Measurements from ENCODE around the gene SYT8. TPM values are rescaled to one million over a fixed set of nuclear protein-coding genes. Genes with fewer than 3 reads are reported as not detected.

Gene SYT8
- total and polyA plus RNA-seq, 2 experiments from 2014 or later = not detected

DNA sequence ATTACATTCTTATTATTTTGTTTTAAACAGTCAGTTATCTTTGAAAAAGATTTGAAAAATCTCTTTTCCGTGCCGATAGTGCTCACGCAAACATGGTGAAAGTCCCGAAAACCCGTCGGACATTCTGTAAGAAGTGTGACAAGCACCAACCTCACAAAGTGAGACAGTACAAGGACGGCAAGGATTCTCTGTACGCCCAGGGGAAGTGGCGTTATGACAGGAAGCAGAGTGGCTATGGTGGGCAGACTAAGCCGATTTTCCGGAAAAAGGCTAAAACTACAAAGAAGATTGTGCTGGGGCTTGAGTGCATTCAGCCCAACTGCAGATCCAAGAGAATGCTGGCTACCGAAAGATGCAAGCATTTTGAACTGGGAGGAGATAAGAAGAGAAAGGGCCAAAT, 42.3 kb upstream of the SYT8 start:
- no peak for DNase-seq (ENCODE audit: low spot score)
- no peaks in the 10 kb centered on the region for H3K36me3 Mint-ChIP-seq (ENCODE audit: low read depth)
- no peaks in the 10 kb centered on the region for H3F3A ChIP-seq (replicated peaks; ENCODE audit: low read depth)
- no peaks in the 10 kb centered on the region for H3K36me3 ChIP-seq (ENCODE audit: insufficient read depth)
- TF ChIP-seq, protein P1, sequence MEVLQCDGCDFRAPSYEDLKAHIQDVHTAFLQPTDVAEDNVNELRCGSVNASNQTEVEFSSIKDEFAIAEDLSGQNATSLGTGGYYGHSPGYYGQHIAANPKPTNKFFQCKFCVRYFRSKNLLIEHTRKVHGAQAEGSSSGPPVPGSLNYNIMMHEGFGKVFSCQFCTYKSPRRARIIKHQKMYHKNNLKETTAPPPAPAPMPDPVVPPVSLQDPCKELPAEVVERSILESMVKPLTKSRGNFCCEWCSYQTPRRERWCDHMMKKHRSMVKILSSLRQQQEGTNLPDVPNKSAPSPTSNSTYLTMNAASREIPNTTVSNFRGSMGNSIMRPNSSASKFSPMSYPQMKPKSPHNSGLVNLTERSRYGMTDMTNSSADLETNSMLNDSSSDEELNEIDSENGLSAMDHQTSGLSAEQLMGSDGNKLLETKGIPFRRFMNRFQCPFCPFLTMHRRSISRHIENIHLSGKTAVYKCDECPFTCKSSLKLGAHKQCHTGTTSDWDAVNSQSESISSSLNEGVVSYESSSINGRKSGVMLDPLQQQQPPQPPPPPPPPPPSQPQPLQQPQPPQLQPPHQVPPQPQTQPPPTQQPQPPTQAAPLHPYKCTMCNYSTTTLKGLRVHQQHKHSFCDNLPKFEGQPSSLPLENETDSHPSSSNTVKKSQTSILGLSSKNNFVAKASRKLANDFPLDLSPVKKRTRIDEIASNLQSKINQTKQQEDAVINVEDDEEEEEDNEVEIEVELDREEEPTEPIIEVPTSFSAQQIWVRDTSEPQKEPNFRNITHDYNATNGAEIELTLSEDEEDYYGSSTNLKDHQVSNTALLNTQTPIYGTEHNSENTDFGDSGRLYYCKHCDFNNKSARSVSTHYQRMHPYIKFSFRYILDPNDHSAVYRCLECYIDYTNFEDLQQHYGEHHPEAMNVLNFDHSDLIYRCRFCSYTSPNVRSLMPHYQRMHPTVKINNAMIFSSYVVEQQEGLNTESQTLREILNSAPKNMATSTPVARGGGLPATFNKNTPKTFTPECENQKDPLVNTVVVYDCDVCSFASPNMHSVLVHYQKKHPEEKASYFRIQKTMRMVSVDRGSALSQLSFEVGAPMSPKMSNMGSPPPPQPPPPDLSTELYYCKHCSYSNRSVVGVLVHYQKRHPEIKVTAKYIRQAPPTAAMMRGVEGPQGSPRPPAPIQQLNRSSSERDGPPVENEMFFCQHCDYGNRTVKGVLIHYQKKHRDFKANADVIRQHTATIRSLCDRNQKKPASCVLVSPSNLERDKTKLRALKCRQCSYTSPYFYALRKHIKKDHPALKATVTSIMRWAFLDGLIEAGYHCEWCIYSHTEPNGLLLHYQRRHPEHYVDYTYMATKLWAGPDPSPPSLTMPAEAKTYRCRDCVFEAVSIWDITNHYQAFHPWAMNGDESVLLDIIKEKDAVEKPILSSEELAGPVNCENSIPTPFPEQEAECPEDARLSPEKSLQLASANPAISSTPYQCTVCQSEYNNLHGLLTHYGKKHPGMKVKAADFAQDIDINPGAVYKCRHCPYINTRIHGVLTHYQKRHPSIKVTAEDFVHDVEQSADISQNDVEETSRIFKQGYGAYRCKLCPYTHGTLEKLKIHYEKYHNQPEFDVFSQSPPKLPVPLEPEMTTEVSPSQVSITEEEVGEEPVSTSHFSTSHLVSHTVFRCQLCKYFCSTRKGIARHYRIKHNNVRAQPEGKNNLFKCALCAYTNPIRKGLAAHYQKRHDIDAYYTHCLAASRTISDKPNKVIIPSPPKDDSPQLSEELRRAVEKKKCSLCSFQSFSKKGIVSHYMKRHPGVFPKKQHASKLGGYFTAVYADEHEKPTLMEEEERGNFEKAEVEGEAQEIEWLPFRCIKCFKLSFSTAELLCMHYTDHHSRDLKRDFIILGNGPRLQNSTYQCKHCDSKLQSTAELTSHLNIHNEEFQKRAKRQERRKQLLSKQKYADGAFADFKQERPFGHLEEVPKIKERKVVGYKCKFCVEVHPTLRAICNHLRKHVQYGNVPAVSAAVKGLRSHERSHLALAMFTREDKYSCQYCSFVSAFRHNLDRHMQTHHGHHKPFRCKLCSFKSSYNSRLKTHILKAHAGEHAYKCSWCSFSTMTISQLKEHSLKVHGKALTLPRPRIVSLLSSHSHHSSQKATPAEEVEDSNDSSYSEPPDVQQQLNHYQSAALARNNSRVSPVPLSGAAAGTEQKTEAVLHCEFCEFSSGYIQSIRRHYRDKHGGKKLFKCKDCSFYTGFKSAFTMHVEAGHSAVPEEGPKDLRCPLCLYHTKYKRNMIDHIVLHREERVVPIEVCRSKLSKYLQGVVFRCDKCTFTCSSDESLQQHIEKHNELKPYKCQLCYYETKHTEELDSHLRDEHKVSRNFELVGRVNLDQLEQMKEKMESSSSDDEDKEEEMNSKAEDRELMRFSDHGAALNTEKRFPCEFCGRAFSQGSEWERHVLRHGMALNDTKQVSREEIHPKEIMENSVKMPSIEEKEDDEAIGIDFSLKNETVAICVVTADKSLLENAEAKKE (CRISPR knock-in tag; IDR thresholded peaks at IDR 0.05) = no peak
- no peak for TF ChIP-seq NANOG (IDR thresholded peaks at IDR 0.05; ENCODE audit: borderline replicate concordance)
- no peak for TF ChIP-seq STAT1 (IDR thresholded peaks at IDR 0.05; ENCODE audit: unreplicated experiment)
- TF ChIP-seq, protein P2, sequence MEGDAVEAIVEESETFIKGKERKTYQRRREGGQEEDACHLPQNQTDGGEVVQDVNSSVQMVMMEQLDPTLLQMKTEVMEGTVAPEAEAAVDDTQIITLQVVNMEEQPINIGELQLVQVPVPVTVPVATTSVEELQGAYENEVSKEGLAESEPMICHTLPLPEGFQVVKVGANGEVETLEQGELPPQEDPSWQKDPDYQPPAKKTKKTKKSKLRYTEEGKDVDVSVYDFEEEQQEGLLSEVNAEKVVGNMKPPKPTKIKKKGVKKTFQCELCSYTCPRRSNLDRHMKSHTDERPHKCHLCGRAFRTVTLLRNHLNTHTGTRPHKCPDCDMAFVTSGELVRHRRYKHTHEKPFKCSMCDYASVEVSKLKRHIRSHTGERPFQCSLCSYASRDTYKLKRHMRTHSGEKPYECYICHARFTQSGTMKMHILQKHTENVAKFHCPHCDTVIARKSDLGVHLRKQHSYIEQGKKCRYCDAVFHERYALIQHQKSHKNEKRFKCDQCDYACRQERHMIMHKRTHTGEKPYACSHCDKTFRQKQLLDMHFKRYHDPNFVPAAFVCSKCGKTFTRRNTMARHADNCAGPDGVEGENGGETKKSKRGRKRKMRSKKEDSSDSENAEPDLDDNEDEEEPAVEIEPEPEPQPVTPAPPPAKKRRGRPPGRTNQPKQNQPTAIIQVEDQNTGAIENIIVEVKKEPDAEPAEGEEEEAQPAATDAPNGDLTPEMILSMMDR (conservative IDR thresholded peaks at IDR 0.05; ENCODE audit: low read depth in 2 of 2) = no peak
- no peak for TF ChIP-seq EZH2 (IDR thresholded peaks at IDR 0.05; ENCODE audit: low read depth, unreplicated experiment)
- no peak for TF ChIP-seq CREB1 (CRISPR knock-in tag; IDR thresholded peaks at IDR 0.05; ENCODE audit: low read depth)
- no peak for TF ChIP-seq JUNB (IDR thresholded peaks at IDR 0.05; ENCODE audit: unreplicated experiment)
- TF ChIP-seq POLR2AphosphoS5 (IDR thresholded peaks at IDR 0.05; ENCODE audit: low read depth) = no peak
- H3K4me1 Mint-ChIP-seq = no peaks in the 10 kb centered on the region
- H3K4me3 Mint-ChIP-seq = no peak overlapping the region
- no peaks in the 10 kb centered on the region for H3K9me3 Mint-ChIP-seq
- H3K4me1 ChIP-seq (ENCODE audit: insufficient read depth) = no peaks in the 10 kb centered on the region
- H3K79me2 ChIP-seq (replicated peaks; ENCODE audit: insufficient read depth) = no peaks in the 10 kb centered on the region
- no peak for ATAC-seq
- no peaks in the 10 kb centered on the region for H4K20me1 ChIP-seq (replicated peaks; ENCODE audit: insufficient read depth)
- no peaks in the 10 kb centered on the region for H3K9me2 ChIP-seq (ENCODE audit: insufficient read depth)
- H3K27me3 ChIP-seq (ENCODE audit: insufficient read depth) = no peaks in the 10 kb centered on the region
- H3K4me3 ChIP-seq = no peak overlapping the region
- H3K27me3 Mint-ChIP-seq (ENCODE audit: insufficient read depth, low read depth, poor library complexity) = peaks cover 3% of the 10 kb centered on the region
- no peak overlapping the region for H3K27ac Mint-ChIP-seq
- H3K4me2 ChIP-seq = no peak overlapping the region
- H3K27ac ChIP-seq (ENCODE audit: low read depth) = no peak overlapping the region
- no peak overlapping the region for H2AFZ ChIP-seq

All from GM23338 (cell line).